ENCODE results near the gene SRMS. TPM values are rescaled to one million over a fixed set of nuclear protein-coding genes. Genes with fewer than 3 reads are reported as not detected.

The SRMS gene
- total RNA-seq, 1 experiment from 2014 or later = not detected

DNA sequence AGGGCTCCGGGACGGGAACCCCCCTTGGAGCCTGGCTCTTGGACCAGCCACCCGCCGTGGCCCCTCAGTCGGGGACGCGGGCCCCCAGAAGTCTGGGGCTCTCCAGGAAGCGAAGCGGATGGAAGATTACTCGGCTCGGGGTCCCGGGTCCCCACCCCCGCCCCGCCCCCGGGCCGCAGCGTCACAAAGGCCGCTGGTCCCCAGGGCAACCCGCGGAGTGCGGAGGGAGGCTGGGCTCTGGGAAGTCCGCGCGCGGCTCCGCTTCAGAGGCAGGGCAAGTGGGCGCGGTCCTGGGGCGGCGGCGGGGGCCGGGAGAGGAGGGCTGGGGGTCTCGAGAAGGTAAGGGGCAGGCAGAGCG lies 6.4 kb upstream of the SRMS start, which contains the start of gene FNDC11:
Gene FNDC11 (plus strand): TSS at position 227 of the 358 bp plus-strand sequence. CDS start 1,505 bp downstream, outside the sequence.
- no peak for DNase-seq (ENCODE audit: low read depth)

DNA sequence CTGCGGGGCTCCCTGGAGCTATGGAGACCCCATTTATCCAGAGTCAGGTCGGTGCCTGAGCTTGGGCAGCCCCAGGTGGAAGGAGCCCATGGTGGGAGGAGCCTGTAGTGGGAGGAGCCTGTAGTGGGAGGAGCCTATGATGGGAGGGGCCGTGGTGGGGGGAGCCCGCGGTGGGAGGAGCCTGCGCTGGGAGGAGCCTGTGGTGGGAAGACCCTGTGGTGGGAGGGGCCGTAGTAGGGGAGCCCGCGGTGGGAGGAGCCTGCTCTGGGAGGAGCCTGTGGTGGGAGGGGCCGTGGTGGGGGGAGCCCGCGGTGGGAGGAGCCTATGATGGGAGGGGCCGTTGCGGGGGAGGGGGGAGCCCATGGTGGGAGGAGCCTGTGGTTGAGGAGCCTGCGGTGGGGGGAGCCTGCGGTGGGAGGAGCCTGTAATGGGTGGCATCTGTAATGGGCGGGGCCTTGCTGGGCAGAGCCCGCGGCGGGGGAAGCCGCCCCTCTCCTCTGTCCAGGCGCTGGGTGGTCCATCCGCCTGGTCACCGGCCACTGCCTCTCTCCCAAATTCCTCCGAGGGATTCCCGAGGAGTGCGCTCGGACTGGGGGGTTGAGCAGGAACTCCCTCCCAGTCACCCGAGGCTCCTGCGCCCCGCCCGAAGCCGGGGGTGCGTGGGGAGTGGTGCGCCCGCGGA lies 5.8 kb upstream of the SRMS start:
- peak; percentile 75 for DNase-seq (ENCODE audit: low read depth)

DNA sequence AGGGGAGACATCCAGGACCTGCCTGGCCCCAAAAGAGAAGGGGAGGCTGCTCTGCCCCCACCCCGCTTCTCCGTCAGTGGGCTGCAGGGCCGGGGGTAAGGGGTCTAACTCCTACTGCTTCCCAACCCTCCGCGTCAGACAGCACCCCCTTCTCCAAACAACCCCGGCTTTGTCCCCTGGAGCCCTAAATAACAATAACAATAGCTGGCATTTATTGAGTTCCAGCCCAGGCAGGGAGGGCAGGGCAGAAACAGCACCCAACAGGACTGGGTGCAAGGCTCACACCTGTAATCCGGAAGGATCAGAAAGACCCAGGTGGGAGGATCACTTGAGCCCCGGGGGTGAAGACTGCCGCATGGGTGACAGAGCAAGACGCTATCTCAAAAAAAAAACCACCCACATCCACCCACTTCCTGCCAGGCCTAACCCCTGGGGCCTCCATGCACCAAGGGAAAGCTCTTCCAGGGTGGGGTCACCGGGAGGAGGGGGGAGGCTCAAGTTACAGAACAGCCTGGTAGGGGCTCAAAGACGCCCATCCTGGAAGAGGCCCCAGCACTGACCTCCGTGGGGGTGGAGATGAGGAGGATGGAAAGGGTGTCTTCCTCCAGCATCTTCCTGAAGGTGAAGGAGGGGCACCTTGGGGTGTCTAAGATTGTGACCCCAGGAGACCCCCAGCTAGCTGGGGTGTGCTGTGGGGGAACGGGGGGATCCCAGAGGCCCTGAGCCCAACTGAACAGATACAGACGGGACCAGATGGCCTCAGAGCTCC lies 5.1 kb upstream of the SRMS start:
- no peak for DNase-seq (ENCODE audit: low read depth)

- DNase-seq (ENCODE audit: low read depth) = no peak
These were observed 3.5 kb upstream of the SRMS start for GRCh38 chr20:63551068-63551467.

GRCh38 chr20:63549679-63550282 lies 2.2 kb upstream of the SRMS start:
- no peak for DNase-seq (ENCODE audit: low read depth)

GRCh38 chr20:63549019-63549418 lies 1.5 kb upstream of the SRMS start:
- no peak for DNase-seq (ENCODE audit: low read depth)

DNA sequence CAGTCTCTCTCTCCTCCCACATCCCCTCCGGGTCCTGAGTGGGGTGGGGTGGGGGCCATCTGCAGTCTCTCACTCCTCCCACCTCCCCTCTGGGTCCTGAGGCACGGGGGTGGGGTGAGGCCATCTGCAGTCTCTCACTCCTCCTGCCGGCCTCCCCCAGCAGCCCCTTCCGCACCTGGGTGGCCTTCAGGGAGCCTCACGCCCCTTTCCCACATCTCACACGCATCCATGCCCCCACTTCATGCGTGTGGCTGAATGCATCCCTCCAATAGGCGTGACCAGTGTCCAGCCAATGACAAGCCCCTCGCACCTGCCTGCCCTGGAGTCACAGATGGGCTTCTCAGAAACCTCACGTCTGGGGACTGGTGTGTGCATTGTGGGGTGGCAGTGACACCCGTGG lies 993 bp upstream of the SRMS start:
- DNase-seq (ENCODE audit: low read depth) = no peak

- DNase-seq (ENCODE audit: low read depth) = no peak
These were observed 409 bp downstream of the SRMS start for GRCh38 chr20:63546956-63547724.

DNA sequence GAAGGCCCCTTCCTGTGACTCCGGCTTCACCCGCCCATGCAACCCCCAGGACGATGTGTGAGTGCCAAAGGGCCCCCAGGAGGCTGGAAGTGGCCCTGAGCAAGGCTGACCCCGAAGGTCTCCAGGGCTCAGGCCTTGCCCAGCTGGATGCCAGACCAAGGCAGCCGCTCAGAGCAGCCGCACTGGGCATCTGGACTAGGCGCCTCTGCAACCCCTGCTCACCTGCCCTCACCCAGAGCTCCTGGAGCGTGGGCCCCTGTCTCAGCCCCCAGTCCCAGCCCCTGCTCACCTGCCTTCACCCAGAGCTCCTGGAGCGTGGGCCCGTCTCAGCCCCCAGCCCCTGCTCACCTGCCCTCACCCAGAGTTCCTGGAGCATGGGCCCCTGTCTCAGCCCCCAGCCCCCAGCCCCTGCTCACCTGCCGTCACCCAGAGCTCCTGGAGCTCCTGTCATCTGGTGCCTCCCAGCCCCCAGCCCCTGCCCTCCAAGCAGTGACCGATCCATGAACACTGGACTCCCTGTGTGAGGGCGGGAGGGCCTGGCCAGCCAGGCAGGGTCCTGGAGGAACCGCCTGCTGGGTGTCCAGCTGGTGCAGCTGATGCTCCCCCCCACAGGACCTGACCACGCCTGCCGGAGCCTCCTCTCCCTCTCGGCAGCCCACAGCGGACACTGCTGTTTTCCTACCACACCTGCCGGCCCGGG lies 1.1 kb downstream of the SRMS start:
- no peak for DNase-seq (ENCODE audit: low read depth)

DNA sequence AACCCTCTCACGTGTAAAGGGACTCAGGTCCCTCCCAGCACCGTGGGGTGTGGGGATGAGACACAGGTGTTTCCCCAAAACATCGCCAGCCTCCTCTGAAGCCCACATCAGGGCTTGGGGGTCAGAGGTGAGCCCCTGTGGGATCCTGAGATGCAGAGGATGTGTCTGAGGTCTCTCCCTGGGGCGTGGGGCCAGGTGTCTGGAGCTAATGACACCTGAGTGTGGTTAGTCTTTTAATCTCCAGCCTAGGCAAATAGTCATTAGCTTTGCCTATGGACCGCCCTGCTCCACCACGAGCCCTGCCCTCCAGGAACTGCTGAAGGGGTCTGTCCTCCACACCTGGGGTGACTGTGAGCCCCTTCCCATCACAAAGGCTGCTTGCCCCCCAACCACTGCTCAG lies 1.7 kb downstream of the SRMS start:
- DNase-seq (ENCODE audit: low read depth) = no peak

DNA sequence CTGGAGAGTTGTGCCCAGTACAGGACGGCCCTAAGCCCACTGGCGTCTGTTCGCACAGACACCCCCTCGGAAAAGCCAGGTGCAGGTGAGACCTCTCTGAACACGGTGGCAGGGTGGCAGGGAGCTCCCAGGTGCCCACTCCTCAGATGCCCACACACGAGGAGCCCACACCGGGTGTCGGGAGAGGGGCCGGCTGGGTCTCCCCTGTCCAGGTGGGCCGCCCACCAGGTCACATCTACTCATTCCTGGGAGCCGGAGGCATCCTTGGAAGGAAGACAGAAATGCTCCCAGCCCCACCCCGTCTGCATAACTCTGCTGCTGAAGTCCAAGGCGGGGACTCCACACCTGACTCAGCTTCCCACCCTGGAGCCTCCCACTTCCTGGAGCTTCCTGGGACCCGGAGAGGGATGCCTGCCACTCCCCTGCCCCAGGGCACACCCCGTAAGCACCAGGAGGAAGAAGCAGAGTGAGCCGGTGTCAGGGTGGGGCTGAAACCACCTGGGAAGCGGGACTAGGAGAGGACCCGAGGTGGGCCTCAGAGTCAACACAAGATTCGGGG lies 2.5 kb downstream of the SRMS start:
- no peak for DNase-seq (ENCODE audit: low read depth)

DNA sequence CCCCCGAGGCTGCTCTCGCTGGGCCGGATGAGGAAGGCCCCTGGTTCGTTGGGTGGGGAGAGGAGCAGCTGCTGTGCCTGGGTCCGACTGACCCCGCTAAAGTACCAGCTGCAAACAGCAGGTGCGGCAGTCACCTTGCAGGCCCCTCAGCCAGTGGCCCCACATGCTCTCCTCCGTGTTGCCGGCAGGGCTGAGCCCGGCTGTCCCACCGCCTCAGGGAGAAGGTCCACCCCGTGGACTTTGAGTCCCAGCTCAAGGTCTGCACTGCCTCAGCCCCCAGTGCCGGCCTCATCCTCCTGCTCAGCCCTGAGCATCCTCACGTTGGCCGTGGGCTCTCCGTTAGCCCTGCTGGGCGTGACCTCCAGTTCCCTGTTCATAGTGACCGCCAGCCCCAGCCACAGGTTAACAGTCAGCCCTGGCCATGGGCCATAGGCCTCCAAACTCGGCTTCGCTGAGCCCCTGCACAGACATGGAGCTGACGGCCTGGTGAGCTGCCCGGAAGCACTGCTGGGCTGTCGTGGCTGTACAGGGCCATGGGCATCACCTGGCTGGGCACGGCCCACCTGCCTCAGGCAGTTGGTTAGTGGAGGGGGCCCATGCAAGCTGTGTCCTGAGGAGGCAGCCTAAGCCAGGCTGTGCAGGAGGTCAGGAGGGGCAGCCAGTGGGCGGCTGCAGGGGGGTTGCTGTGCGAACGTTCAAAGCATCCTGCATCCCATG lies 3.1 kb downstream of the SRMS start:
- DNase-seq (ENCODE audit: low read depth) = no peak

GRCh38 chr20:63543733-63544132 lies 3.8 kb downstream of the SRMS start:
- DNase-seq (ENCODE audit: low read depth) = no peak

- no peak for DNase-seq (ENCODE audit: low read depth)
These were observed 4.4 kb downstream of the SRMS start for GRCh38 chr20:63543131-63543530.

- DNase-seq (ENCODE audit: low read depth) = no peak
These were observed 4.9 kb downstream of the SRMS start for GRCh38 chr20:63542696-63543095.

DNA sequence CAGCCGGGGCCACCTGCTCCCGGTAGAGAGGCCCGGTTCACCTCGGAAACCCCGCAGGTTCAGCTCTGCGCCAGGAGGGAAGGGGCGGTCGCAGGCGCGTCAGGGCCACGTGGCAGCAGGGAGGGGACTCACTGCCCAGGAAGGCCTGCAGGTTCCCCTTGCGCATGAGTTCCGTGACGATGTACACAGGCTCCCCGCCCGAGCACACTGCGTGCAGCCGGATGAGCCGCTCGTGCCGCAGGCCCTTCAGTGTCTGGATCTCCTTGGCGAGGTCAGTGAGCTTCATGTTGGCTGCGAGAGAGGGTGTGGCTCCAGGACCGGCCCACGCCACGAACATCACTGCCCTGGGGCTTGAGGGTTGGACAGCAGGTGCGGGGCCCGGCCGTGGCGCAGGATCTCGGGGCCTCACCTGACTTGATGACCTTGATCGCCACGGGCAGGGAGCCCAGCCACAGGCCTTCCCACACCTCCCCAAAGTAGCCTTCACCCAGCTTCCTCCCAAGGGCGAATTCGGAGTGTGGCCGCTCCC lies 5.5 kb downstream of the SRMS start:
- DNase-seq (ENCODE audit: low read depth) = no peak

GRCh38 chr20:63541371-63541770 lies 6.2 kb downstream of the SRMS start:
- no peak for DNase-seq (ENCODE audit: low read depth)

DNA sequence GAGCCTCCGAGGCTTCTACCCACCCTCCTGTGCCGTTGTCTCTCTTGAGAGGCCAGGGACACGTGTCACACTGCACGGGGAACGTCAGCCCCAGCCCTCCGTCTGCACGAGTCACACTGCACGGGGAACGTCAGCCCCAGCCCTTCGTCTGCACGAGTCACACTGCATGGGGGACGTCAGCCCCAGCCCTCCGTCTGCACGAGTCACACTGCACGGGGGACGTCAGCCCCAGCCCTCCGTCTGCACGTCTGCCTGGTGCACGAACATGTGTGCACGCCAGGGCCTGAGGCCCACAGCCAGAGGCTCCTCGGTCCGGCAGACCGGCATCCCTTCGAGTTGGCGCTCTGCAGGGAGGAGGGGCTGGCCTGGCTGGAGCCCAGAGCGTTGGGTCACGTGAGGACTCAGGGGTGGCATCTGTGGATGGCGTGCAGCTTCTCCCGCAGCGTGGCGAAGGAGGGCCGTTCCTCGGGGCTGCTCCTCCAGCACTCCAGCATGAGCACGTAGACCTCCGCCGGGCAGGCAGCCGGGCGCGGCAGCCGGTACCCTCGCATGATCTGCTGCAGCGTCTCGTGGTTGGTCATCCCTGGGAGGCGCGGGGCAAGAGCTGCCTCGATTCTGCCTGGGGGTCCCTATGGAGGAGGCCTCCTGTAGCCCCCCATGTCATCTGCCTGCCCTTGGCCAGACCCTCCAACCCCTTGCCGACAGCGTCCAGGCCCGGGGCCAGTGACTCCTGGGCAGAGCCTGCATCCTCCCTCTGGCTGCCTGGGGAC lies 6.9 kb downstream of the SRMS start:
- no peak for DNase-seq (ENCODE audit: low read depth)
